Neuron (in vitro differentiated cells): ENCODE results near the gene FEZ2.

ENCODE experiments used
- H2AFZ ChIP-seq: one replicate; pipeline ENCODE4 v1.6.1; 2013; ENCODE audit warnings: low read depth, mild to moderate bottlenecking, inconsistent platforms, low read length, moderate library complexity
- H3K27me3 ChIP-seq: one replicate; pipeline ENCODE4 v1.6.1; 2013; ENCODE audit warnings: low read length; ENCODE audit not compliant: insufficient read depth
- H3K36me3 ChIP-seq: one replicate; pipeline ENCODE4 v1.6.1; 2013; ENCODE audit warnings: low read length; ENCODE audit not compliant: insufficient read depth
- H3K4me1 ChIP-seq: one replicate; pipeline ENCODE4 v1.6.1; 2013; ENCODE audit warnings: low read length; ENCODE audit not compliant: insufficient read depth
- H3K4me3 ChIP-seq: 2 replicates; pipeline ENCODE4 v1.5.1; 2013; ENCODE audit warnings: mild to moderate bottlenecking, low read length, moderate library complexity
- H3K9me3 ChIP-seq: one replicate; pipeline ENCODE4 v1.6.1; 2013; ENCODE audit warnings: low read length

The FEZ2 gene

DNA sequence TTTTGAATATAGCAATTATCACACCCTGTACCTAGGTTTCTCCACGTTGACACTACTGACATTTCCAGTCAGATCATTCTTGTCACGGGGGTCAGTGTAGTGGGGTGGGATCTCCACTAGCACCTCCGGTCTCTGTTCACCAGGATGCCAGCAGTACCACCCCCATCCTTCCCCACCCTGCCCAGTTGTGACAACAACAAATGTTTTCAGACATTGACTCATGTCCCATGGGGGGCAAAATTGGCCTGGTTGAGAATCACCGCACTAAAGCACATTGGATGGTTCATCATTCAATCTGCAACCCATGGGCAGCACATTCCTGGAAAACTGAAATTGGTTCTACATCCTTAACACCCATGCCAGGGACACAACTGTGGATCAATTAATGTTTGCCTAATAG, 32.3 kb downstream of the FEZ2 start:
- Histone ChIP-seq H3K9me3 (no peaks in the 10 kb centered on the region), H2AFZ (no peak overlapping the region), H3K36me3 (peaks cover 25% of the 10 kb centered on the region), H3K27me3 (no peaks in the 10 kb centered on the region), H3K4me3 (no peak overlapping the region), H3K4me1 (peaks cover 12% of the 10 kb centered on the region)

DNA sequence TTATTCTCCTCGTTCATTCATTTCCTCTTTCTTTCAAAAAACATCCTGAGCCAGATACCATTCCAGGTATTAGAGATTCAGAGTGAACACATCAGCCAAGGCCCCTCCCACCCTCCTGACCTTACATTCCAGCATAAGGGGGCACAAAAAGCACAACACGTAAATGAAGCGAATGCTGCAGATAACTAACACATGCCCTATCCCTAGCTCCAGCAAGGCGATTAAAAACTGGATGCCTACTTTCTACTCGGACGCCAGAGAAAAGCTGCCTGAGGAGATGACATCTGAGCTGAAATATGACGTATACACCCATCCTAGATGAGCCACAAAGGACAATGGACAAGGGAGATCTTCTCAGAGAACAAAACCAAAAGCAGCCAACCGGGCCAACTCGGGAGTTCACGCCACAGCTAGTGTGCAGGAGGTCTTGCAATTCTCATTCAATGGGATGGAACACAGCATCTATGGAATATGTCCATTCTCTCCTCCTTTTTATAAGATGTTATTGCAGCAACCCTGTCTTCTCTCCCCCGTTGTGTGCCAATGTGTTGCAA, 33.5 kb downstream of the FEZ2 start:
- Histone ChIP-seq H3K9me3 (no peaks in the 10 kb centered on the region), H3K4me3 (no peak overlapping the region), H3K27me3 (no peaks in the 10 kb centered on the region), H3K36me3 (peaks cover 26% of the 10 kb centered on the region), H3K4me1 (peaks cover 12% of the 10 kb centered on the region), H2AFZ (no peak overlapping the region)

GRCh38 chr2:36562973-36563532, 34.9 kb downstream of the FEZ2 start:
- Histone ChIP-seq H3K36me3 (peaks cover 26% of the 10 kb centered on the region), H3K4me3 (no peak overlapping the region), H3K9me3 (no peaks in the 10 kb centered on the region), H3K27me3 (no peaks in the 10 kb centered on the region), H2AFZ (no peak overlapping the region), H3K4me1 (peaks cover 12% of the 10 kb centered on the region)

DNA sequence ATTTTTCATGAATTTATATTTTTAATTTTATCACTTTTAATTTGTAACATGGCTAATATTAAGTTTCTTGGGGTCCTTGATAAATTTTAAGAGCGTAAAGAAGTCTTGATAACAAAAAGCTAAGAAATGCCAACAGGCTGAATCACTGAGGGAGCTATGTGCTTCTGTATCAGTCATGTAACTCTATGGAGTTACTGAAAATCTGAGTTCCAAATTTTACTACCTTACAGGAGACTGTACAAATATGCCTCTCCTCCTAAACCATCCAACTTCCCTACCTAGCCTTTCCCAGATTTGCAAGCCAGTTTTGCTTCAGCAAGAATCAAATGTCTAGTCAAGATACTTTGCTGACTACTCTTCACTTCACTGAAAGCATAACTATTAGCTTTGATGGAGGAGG, 35.7 kb downstream of the FEZ2 start:
- peaks cover 12% of the 10 kb centered on the region for H3K4me1 ChIP-seq
- H3K27me3 ChIP-seq = no peaks in the 10 kb centered on the region
- H3K9me3 ChIP-seq = no peaks in the 10 kb centered on the region
- no peak overlapping the region for H2AFZ ChIP-seq
- no peak overlapping the region for H3K4me3 ChIP-seq
- H3K36me3 ChIP-seq = peaks cover 26% of the 10 kb centered on the region

DNA sequence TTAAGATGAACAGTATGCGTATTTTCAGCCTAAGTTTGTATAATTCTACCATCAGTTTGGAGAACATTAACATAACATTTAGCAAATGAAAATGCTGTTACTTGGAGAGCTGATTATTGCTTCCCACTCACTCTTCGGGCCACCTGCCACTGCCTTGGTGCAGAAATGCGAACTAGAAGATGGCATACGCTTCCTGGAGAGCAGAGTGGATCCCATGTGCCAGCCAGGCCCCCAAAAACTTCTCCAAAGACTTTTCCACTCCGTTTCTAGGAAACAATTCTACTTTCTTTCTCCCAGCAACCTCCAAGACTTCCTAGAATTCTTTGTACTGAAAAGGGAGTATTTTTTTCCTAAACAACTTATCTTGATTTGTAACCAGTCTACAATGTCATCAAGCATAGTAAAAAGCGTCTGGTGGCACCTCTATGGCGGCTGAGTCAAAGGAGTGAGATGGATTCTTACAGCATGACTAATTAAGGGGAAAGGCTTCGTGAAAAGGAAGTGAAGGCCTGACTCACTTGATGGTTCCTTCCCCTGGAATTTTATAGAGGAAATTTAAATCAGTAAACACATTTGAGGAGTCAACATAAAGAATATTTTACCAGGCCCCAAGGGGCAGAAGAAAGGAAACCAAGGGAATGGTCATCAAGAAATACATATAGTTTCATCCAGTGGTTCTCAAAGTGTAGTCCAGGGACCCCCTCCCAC, 36.6 kb downstream of the FEZ2 start:
- no peak overlapping the region for H2AFZ ChIP-seq
- peaks cover 12% of the 10 kb centered on the region for H3K4me1 ChIP-seq
- H3K9me3 ChIP-seq = no peaks in the 10 kb centered on the region
- H3K4me3 ChIP-seq = no peak overlapping the region
- peaks cover 23% of the 10 kb centered on the region for H3K36me3 ChIP-seq
- H3K27me3 ChIP-seq = no peaks in the 10 kb centered on the region

GRCh38 chr2:36560726-36561125, 37.2 kb downstream of the FEZ2 start:
- H3K4me1 ChIP-seq = peaks cover 12% of the 10 kb centered on the region
- H3K27me3 ChIP-seq = no peaks in the 10 kb centered on the region
- H3K9me3 ChIP-seq = no peaks in the 10 kb centered on the region
- peaks cover 22% of the 10 kb centered on the region for H3K36me3 ChIP-seq
- H3K4me3 ChIP-seq = no peak overlapping the region
- H2AFZ ChIP-seq = no peak overlapping the region

GRCh38 chr2:36559221-36559942, 38.6 kb downstream of the FEZ2 start:
- no peak overlapping the region for H3K4me3 ChIP-seq
- H3K9me3 ChIP-seq = no peaks in the 10 kb centered on the region
- H3K4me1 ChIP-seq = peaks cover 12% of the 10 kb centered on the region
- H3K36me3 ChIP-seq = peaks cover 28% of the 10 kb centered on the region
- H3K27me3 ChIP-seq = no peaks in the 10 kb centered on the region
- H2AFZ ChIP-seq = no peak overlapping the region

DNA sequence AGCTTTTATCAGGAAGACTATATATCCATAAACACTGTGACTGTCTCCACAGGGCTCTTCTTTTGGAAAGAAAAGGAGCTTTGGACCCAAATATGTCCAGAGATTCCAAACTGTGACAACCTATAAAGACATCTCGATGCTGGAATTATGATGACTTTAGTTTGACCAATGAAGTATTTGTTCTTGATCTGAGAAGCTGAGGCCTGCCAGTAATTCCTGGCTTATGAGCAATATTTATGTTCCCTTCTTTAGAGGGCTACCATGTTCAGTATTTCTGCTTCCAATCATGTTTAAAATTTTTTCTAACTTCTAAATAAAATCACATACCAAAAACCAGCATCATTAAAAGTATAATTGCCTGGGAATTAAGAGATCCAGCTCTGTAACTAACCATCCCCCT, 41.1 kb downstream of the FEZ2 start:
- Histone ChIP-seq H3K9me3 (no peaks in the 10 kb centered on the region), H2AFZ (no peak overlapping the region), H3K4me1 (peaks cover 8% of the 10 kb centered on the region), H3K27me3 (no peaks in the 10 kb centered on the region), H3K36me3 (peaks cover 47% of the 10 kb centered on the region), H3K4me3 (no peak overlapping the region)

DNA sequence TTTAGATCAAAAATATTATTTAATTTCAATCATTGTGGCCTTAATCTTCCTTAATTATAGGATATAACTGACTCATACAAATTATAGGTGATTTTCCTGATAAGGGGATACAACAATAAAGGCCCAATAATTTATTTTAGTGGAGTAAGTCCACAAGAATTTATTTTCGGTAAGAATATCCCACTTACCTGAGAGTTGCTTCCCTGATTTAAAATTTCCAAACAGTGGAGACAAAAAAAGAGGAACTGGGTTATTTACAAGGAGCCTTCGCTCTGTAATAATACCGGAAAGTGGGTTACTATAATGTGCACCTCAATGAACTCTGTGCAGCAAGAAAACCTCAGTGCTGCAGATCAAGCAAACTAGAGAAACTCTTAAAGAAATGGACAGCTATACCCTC, 42.2 kb downstream of the FEZ2 start:
- Histone ChIP-seq H2AFZ (no peak overlapping the region), H3K4me3 (no peak overlapping the region), H3K9me3 (no peaks in the 10 kb centered on the region), H3K27me3 (no peaks in the 10 kb centered on the region), H3K36me3 (peaks cover 56% of the 10 kb centered on the region), H3K4me1 (no peaks in the 10 kb centered on the region)

GRCh38 chr2:36554531-36554930, 43.4 kb downstream of the FEZ2 start:
- no peak overlapping the region for H2AFZ ChIP-seq

DNA sequence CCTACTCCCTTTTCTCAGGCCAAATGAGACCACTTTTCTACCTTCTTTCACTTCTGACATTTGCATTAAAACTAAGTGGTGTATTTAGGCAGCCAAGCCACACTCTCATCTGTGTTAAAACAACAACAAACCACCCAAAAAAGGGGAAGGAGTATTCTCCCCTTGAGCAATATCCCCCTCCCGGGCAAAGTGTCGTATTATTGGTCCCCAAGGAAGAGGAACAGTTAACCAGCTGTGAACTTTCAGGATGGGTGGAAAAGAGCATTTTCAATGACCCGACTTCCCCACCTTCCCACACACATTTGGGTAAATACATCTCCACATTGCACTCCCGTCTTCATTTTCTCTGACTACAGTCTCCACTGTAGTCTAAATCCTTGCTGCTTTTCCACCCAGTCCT, 44.3 kb downstream of the FEZ2 start:
- H3K9me3 ChIP-seq = no peaks in the 10 kb centered on the region
- no peaks in the 10 kb centered on the region for H3K4me1 ChIP-seq
- H3K27me3 ChIP-seq = no peaks in the 10 kb centered on the region
- no peak overlapping the region for H3K4me3 ChIP-seq
- H3K36me3 ChIP-seq = peaks cover 64% of the 10 kb centered on the region
- no peak overlapping the region for H2AFZ ChIP-seq

More at GRCh38 chr2:36554531-36554930, 43.4 kb downstream of the FEZ2 start:
- H3K27me3 ChIP-seq = no peaks in the 10 kb centered on the region
- H3K36me3 ChIP-seq = peaks cover 60% of the 10 kb centered on the region
- H3K4me1 ChIP-seq = no peaks in the 10 kb centered on the region
- H3K9me3 ChIP-seq = no peaks in the 10 kb centered on the region
- H3K4me3 ChIP-seq = no peak overlapping the region

GRCh38 chr2:36550006-36550405, 48.0 kb downstream of the FEZ2 start:
- Histone ChIP-seq H3K36me3 (peaks cover 65% of the 10 kb centered on the region), H3K9me3 (no peaks in the 10 kb centered on the region), H3K4me1 (no peaks in the 10 kb centered on the region), H3K27me3 (no peaks in the 10 kb centered on the region), H2AFZ (no peak overlapping the region), H3K4me3 (no peak overlapping the region)

GRCh38 chr2:36549165-36549574, 48.8 kb downstream of the FEZ2 start:
- H3K4me1 ChIP-seq = no peaks in the 10 kb centered on the region
- H3K36me3 ChIP-seq = peaks cover 59% of the 10 kb centered on the region
- no peak overlapping the region for H2AFZ ChIP-seq
- no peak overlapping the region for H3K4me3 ChIP-seq
- H3K9me3 ChIP-seq = no peaks in the 10 kb centered on the region
- H3K27me3 ChIP-seq = no peaks in the 10 kb centered on the region
